Neural progenitor cell (in vitro differentiated cells): ENCODE results near the gene YDJC.

ENCODE experiments used
- EZH2 ChIP-seq: fragments of 200-600 bp; sonication (generic); IDR thresholded peaks from 2 replicates; pipeline ENCODE4 v1.6.1; 2017; ENCODE audit warnings: antibody characterized with exemption, mild to moderate bottlenecking, moderate library complexity
- TF ChIP-seq, protein P1 (sequence below): fragments of 200-600 bp; sonication (generic); IDR thresholded peaks from 2 replicates; pipeline ENCODE4 v1.5.1; 2017; ENCODE audit warnings: antibody characterized with exemption, mild to moderate bottlenecking

DNA sequence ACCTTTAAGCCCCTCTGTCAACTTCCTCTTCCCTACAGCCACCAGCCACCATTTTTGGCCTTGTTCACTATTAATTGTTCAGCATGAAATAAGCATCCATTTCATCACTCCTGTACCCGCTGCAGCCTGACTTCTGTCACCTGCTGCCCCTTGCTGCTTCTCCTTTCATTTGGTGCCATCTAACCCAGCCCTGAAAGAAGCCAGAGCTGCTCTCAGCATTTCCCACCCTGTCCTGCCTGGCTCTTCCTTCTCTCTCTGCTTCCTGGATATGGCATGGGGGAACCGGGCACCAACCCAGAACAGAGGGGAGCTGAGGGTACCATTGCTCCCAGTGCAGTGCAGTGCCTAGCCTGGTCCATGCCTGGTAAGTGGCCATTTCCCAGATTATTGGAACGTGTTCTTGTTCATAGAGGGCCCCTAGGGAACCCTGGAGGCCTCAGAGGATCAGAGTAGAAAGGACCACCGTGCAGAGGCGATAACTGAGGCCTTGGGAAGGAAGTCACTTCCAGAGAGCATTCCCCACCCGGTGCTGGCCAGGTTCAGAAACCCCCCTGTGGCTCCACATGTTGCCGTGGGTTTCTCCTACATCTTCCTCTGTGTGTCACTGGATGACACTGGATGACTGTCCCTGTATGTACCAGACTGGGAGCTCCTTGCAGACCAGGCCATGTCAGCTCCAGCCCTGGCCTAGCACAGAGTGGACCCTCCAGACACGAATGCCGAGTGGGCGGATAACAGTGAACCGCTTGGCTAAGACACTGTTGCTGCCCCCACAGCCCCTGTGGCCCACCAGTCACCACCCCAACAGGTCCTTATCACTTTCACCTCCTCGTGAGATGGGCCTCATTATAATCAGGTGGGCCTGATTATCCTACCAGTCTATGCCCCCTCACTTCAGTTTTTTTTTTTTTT lies 4.7 kb downstream of the YDJC start:
- TF ChIP-seq, protein P1, sequence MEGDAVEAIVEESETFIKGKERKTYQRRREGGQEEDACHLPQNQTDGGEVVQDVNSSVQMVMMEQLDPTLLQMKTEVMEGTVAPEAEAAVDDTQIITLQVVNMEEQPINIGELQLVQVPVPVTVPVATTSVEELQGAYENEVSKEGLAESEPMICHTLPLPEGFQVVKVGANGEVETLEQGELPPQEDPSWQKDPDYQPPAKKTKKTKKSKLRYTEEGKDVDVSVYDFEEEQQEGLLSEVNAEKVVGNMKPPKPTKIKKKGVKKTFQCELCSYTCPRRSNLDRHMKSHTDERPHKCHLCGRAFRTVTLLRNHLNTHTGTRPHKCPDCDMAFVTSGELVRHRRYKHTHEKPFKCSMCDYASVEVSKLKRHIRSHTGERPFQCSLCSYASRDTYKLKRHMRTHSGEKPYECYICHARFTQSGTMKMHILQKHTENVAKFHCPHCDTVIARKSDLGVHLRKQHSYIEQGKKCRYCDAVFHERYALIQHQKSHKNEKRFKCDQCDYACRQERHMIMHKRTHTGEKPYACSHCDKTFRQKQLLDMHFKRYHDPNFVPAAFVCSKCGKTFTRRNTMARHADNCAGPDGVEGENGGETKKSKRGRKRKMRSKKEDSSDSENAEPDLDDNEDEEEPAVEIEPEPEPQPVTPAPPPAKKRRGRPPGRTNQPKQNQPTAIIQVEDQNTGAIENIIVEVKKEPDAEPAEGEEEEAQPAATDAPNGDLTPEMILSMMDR, result no peak
- TF ChIP-seq EZH2, result no peak
